GM21515 (cell line): ENCODE results near the gene CDKN2C.

Experiments used
- ATAC-seq: cut with Tn5 transposase; IDR thresholded peaks from one replicate; pipeline ENCODE4 v1.9.1; 2021; ENCODE audit not compliant: unreplicated experiment

CDKN2C gene

GRCh38 chr1:50964863-50965262 is 5.2 kb upstream of the CDKN2C start:
- no peak for ATAC-seq

- no peak for ATAC-seq
Observed at GRCh38 chr1:50966991-50967390, 3.1 kb upstream of the CDKN2C start.

GRCh38 chr1:50967416-50968157 is 2.5 kb upstream of the CDKN2C start:
- no peak for ATAC-seq

- ATAC-seq, result peak; percentile 60
Observed at GRCh38 chr1:50968158-50968820, 1.8 kb upstream of the CDKN2C start.

- peak; percentile 19 for ATAC-seq
Observed at GRCh38 chr1:50968821-50969610, 1.0 kb upstream of the CDKN2C start.

GRCh38 chr1:50970509-50970887 is 453 bp downstream of the CDKN2C start:
- no peak for ATAC-seq

GRCh38 chr1:50970931-50971582 is 1.0 kb downstream of the CDKN2C start:
- no peak for ATAC-seq

GRCh38 chr1:50971748-50972305 is 1.8 kb downstream of the CDKN2C start:
- no peak for ATAC-seq

- no peak for ATAC-seq
Observed at GRCh38 chr1:50972766-50973165, 2.7 kb downstream of the CDKN2C start.

GRCh38 chr1:50973255-50973654 is 3.2 kb downstream of the CDKN2C start:
- no peak for ATAC-seq

- no peak for ATAC-seq
Observed at GRCh38 chr1:50973875-50974617, 4.0 kb downstream of the CDKN2C start.

- ATAC-seq, result no peak
Observed at GRCh38 chr1:50974618-50974935, 4.5 kb downstream of the CDKN2C start.

GRCh38 chr1:50975436-50975835 is 5.4 kb downstream of the CDKN2C start:
- no peak for ATAC-seq

- ATAC-seq, result no peak
Observed at GRCh38 chr1:50976111-50976889, 6.3 kb downstream of the CDKN2C start.

- peak; percentile 67 for ATAC-seq
Observed at GRCh38 chr1:50976890-50977574, 7.0 kb downstream of the CDKN2C start.

GRCh38 chr1:50977575-50978143 is 7.6 kb downstream of the CDKN2C start:
- peak; percentile 45 for ATAC-seq

GRCh38 chr1:50978144-50978851 is 8.3 kb downstream of the CDKN2C start:
- peak; percentile 27 for ATAC-seq
